ENCODE measurements around the gene TMSB4Y. TPM values are rescaled to one million over a fixed set of nuclear protein-coding genes. Genes with fewer than 3 reads are reported as not detected.

Gene TMSB4Y
- total RNA-seq, 1 donor from 2014 or later = 1.6 TPM

Other genes with a start within 250 kb of the TMSB4Y start
- gene UTY, start 223.9 kb upstream of the TMSB4Y start, total RNA-seq = 12.0 and 14.9 TPM in 2 replicates

Data from astrocyte (in vitro differentiated cells and primary cell).